Measurements from ENCODE around the gene PIMREG.

DNA sequence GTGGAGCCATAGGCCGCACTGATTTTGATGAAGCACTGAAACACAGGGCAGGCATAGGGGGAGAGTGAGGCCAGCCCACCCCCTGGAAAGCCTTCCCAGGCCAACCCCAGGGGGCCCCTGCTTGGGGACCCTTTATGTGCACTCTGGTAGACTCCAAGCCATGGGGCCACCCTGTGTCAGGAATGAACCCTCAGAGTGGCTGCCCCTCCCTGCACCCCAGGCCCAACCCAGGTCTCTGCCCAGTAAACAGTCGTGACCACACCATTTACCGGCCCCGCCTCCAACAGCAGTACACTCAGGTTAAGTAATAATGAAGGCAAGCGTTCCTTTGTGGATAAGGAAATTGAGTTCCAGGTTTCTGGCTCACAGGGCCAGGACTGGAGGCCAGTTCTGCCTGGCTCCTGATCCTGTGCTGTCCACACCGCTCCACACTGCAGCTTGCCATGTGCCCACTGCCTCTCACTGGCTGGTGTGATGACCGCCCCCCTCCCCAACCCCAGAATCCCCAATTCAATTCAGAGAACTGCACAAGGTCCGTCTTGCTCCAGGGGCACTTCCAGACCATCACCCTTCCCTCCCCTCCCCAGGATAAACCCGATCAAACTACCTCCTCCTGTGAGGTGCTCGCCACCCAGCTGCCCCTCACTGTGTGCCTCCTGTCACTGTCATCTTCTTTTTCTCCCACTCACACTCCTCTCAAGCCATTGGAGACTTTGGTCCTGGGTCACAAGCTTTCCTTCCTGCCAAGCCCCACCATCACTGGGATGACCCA lies 13.6 kb downstream of the PIMREG start:
- TF ChIP-seq, protein P1, sequence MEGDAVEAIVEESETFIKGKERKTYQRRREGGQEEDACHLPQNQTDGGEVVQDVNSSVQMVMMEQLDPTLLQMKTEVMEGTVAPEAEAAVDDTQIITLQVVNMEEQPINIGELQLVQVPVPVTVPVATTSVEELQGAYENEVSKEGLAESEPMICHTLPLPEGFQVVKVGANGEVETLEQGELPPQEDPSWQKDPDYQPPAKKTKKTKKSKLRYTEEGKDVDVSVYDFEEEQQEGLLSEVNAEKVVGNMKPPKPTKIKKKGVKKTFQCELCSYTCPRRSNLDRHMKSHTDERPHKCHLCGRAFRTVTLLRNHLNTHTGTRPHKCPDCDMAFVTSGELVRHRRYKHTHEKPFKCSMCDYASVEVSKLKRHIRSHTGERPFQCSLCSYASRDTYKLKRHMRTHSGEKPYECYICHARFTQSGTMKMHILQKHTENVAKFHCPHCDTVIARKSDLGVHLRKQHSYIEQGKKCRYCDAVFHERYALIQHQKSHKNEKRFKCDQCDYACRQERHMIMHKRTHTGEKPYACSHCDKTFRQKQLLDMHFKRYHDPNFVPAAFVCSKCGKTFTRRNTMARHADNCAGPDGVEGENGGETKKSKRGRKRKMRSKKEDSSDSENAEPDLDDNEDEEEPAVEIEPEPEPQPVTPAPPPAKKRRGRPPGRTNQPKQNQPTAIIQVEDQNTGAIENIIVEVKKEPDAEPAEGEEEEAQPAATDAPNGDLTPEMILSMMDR (IDR thresholded peaks at IDR 0.05) = no peak
- TF ChIP-seq REST (IDR thresholded peaks at IDR 0.05; ENCODE audit: insufficient read depth in 1 of 2, low read depth in 2 of 2, low read length in 1 of 2) = no peak
- TF ChIP-seq POLR2AphosphoS5 (IDR thresholded peaks at IDR 0.05; ENCODE audit: low read depth, low read length) = no peak
